A673 (cell line): Measurements from ENCODE around the gene CLEC17A.

ENCODE experiments used
- CTCF ChIP-seq: fragments of 300-800, 200-600 bp; sonication (generic); conservative IDR thresholded peaks from 2 replicates; pipeline ENCODE4 v1.5.1; 2017; ENCODE audit warnings: low read depth, mild to moderate bottlenecking, antibody characterized with exemption, low read length, moderate library complexity, mixed read lengths
- EZH2 ChIP-seq: fragments of 200-600 bp; sonication (generic); IDR thresholded peaks from 2 replicates; pipeline ENCODE4 v1.6.1; 2017; ENCODE audit warnings: borderline replicate concordance, low read depth, mild to moderate bottlenecking, mixed read lengths, antibody characterized with exemption, low read length; ENCODE audit not compliant: poor library complexity, severe bottlenecking

- TF ChIP-seq CTCF, result no peak
- TF ChIP-seq EZH2, result no peak
Observed at GRCh38 chr19:14599548-14600147, 16.8 kb downstream of the CLEC17A start.
